HFF-Myc (cell line): Measurements from ENCODE around the gene NRARP.
A peak's percentile ranks its signal among the peaks of the same experiment; 100 is the strongest.

ENCODE experiments used
- DNase-seq: peaks from one replicate; pipeline ENCODE4 v3.0.0-alpha.2; 2011; ENCODE audit warnings: low read depth; ENCODE audit errors: extremely low read depth
- H3K4me3 ChIP-seq: replicated peaks from 2 replicates; pipeline ENCODE4 v1.5.1; 2011; ENCODE audit warnings: low read depth, mild to moderate bottlenecking, control low read depth, low read length
- CTCF ChIP-seq: IDR thresholded peaks from 2 replicates; pipeline ENCODE4 v1.5.1; 2012; ENCODE audit warnings: mild to moderate bottlenecking, low read depth, low read length, control low read depth; ENCODE audit errors: missing control alignments

NRARP gene

GRCh38 chr9:137319739-137320551 is 17.9 kb upstream of the NRARP start:
- H3K4me3 ChIP-seq: no peak overlapping the region
- no peak for TF ChIP-seq CTCF
- no peak for DNase-seq

- no peak for DNase-seq
- no peak overlapping the region for H3K4me3 ChIP-seq
- peak; percentile 27 for TF ChIP-seq CTCF
Measured at GRCh38 chr9:137319011-137319738, 17.1 kb upstream of the NRARP start.

DNA sequence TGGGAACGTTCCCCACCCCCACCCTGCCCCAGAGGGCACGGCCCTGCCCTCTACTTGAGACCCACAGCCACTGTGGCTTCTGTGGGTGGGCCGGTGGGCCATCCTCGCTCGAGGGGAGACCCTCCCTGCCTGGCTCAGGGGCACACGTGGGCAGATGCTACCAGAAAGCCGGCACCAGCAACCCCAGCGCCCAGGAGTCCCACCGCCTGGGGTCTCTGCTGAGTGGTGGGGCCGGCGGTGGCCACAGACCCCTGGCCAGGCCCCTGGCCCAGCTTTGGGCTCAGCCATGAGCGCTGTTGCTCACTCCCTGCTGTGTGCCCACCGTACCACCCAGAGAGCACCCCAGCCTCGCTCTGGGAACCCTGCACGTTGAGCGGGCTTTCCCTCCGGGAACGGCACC is 16.5 kb upstream of the NRARP start:
- no peak overlapping the region for H3K4me3 ChIP-seq
- TF ChIP-seq CTCF: no peak
- DNase-seq: no peak

- DNase-seq: no peak
- H3K4me3 ChIP-seq: no peak overlapping the region
- TF ChIP-seq CTCF: no peak
Measured at GRCh38 chr9:137317718-137318511, 15.8 kb upstream of the NRARP start.

DNA sequence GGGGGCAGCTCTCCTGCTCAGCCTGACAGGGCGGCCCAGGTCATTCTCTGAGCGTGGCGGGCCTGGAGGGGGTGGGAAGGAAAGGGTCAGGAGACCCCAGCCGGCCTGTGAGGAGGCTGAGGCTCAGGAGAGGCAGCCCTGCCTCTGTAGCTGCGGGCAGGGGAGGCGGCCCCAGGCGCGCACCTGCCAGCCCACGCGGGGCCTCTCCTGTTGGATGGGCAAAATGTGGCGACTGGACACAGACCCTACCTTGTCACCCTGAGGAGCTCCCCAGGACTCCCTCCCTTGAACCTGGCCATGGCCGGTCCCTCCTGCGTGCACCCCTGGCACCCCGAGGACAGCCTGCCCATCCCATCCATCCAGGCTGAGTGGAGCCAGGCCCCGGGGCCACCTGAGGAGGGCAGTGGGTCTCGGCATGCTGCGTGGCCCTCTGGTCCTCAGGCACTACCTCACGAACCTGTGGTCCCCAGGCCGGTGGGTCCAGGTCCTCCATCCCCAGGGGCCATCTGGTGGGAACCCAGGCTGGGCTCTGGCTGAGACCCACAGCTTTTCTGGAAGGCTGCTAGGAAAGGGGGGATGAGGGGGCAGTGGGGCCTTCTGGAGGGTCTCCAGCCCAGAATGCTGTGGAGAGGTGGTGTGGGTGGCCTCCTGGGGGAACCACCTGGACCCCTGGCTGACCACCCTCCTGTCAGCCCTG is 15.1 kb upstream of the NRARP start:
- H3K4me3 ChIP-seq: no peak overlapping the region
- no peak for TF ChIP-seq CTCF
- DNase-seq: no peak
